ENCODE measurements around the gene GFOD1.
"Not testable (repeated sequence)": the region's sequence is repeated elsewhere in the genome, so short reads cannot be mapped to it uniquely, and the experiment has no call there.

The GFOD1 gene

GRCh38 chr6:13327691-13328075 lies 159.7 kb downstream of the GFOD1 start:
- TF ChIP-seq CTCF (IDR thresholded peaks at IDR 0.05; ENCODE audit: extremely low read depth, insufficient read depth, missing control alignments) = no peak
- in situ Hi-C loops (cut with MboI; ENCODE audit: low pct_unique_long_range_greater_than_20kb, low sequenced_read_pairs, unreplicated experiment) = loop anchor here (25.0 kb wide), 1 partner anchor 415 kb away; no protein-coding TSS in a partner anchor
- no peak for DNase-seq (ENCODE audit: low spot score)

- in situ Hi-C loops (cut with MboI; ENCODE audit: low pct_unique_long_range_greater_than_20kb, low sequenced_read_pairs, unreplicated experiment) = loop anchor here (25.0 kb wide), 1 partner anchor 414 kb away; no protein-coding TSS in a partner anchor
- DNase-seq (ENCODE audit: low spot score) = not testable (repeated sequence)
These were observed 161.3 kb downstream of the GFOD1 start for GRCh38 chr6:13326031-13326586.

GRCh38 chr6:13319891-13320564 lies 167.4 kb downstream of the GFOD1 start:
- TF ChIP-seq CTCF (IDR thresholded peaks at IDR 0.05; ENCODE audit: extremely low read depth, insufficient read depth, missing control alignments) = no peak
- in situ Hi-C loops (cut with MboI; ENCODE audit: low pct_unique_long_range_greater_than_20kb, low sequenced_read_pairs, unreplicated experiment) = no loop called here
- no peak for DNase-seq (ENCODE audit: low spot score)

- TF ChIP-seq CTCF (IDR thresholded peaks at IDR 0.05; ENCODE audit: extremely low read depth, insufficient read depth, missing control alignments) = no peak
- in situ Hi-C loops (cut with MboI; ENCODE audit: low pct_unique_long_range_greater_than_20kb, low sequenced_read_pairs, unreplicated experiment) = no loop called here
- no peak for DNase-seq (ENCODE audit: low spot score)
These were observed 168.6 kb downstream of the GFOD1 start for GRCh38 chr6:13318821-13319220.

GRCh38 chr6:13315896-13316295 lies 171.5 kb downstream of the GFOD1 start:
- no peak for TF ChIP-seq CTCF (IDR thresholded peaks at IDR 0.05; ENCODE audit: extremely low read depth, insufficient read depth, missing control alignments)
- in situ Hi-C loops (cut with MboI; ENCODE audit: low pct_unique_long_range_greater_than_20kb, low sequenced_read_pairs, unreplicated experiment) = no loop called here
- DNase-seq (ENCODE audit: low spot score) = no peak

- no peak for TF ChIP-seq CTCF (IDR thresholded peaks at IDR 0.05; ENCODE audit: extremely low read depth, insufficient read depth, missing control alignments)
- in situ Hi-C loops (cut with MboI; ENCODE audit: low pct_unique_long_range_greater_than_20kb, low sequenced_read_pairs, unreplicated experiment) = no loop called here
These were observed 172.6 kb downstream of the GFOD1 start for GRCh38 chr6:13314806-13315205.

GRCh38 chr6:13311155-13311554 lies 176.2 kb downstream of the GFOD1 start:
- TF ChIP-seq CTCF (IDR thresholded peaks at IDR 0.05; ENCODE audit: extremely low read depth, insufficient read depth, missing control alignments) = no peak
- in situ Hi-C loops (cut with MboI; ENCODE audit: low pct_unique_long_range_greater_than_20kb, low sequenced_read_pairs, unreplicated experiment) = no loop called here
- no peak for DNase-seq (ENCODE audit: low spot score)

More at GRCh38 chr6:13314806-13315205, 172.6 kb downstream of the GFOD1 start:
- DNase-seq (ENCODE audit: low spot score) = no peak
